SJSA1 (cell line): Measurements from ENCODE around the gene HBD. TPM values are rescaled to one million over a fixed set of nuclear protein-coding genes. Genes with fewer than 3 reads are reported as not detected.
A peak's percentile ranks its signal among the peaks of the same experiment; 100 is the strongest.
"Not testable (repeated sequence)": the region's sequence is repeated elsewhere in the genome, so short reads cannot be mapped to it uniquely, and the experiment has no call there.

Experiments used
- DNase-seq, 2 experiments: peaks; one replicate each; pipeline ENCODE4 v3.0.0-alpha.2; 2015 to 2020; ENCODE audit warnings: low spot score in 2 of 2, low read depth in 1 of 2
- H3K27ac ChIP-seq: fragments of 250-450 bp; sonication (Bioruptor Pico); 2 replicates; pipeline ENCODE4 v1.5.1; 2020; ENCODE audit warnings: mild to moderate bottlenecking, moderate library complexity
- H3K27me3 ChIP-seq: fragments of 250-450 bp; sonication (Bioruptor Pico); replicated peaks from 2 replicates; pipeline ENCODE4 v1.5.1; 2020; ENCODE audit warnings: mild to moderate bottlenecking, moderate library complexity
- H3K36me3 ChIP-seq: fragments of 250-450 bp; sonication (Bioruptor Pico); 2 replicates; pipeline ENCODE4 v1.5.1; 2020; ENCODE audit warnings: mild to moderate bottlenecking
- H3K4me1 ChIP-seq: fragments of 250-450 bp; sonication (Bioruptor Pico); replicated peaks from 2 replicates; pipeline ENCODE4 v1.6.1; 2021; ENCODE audit warnings: mild to moderate bottlenecking
- H3K4me3 ChIP-seq: fragments of 250-450 bp; sonication (Bioruptor Pico); 2 replicates; pipeline ENCODE4 v1.5.1; 2020; ENCODE audit warnings: mild to moderate bottlenecking
- H3K9me3 ChIP-seq: fragments of 250-450 bp; sonication (Bioruptor Pico); replicated peaks from 2 replicates; pipeline ENCODE4 v1.5.1; 2020; ENCODE audit warnings: mild to moderate bottlenecking
- total RNA-seq: library from RNA; depleted of rRNA; stranded (reverse); fragments of >200 nt; shearing (Covaris generic); gene quantifications from 2 replicates; pipeline ENCODE4 v1.2.3, GENCODE V29; 2014

The HBD gene
- total RNA-seq, 1 experiment from 2014 or later = not detected

DNA sequence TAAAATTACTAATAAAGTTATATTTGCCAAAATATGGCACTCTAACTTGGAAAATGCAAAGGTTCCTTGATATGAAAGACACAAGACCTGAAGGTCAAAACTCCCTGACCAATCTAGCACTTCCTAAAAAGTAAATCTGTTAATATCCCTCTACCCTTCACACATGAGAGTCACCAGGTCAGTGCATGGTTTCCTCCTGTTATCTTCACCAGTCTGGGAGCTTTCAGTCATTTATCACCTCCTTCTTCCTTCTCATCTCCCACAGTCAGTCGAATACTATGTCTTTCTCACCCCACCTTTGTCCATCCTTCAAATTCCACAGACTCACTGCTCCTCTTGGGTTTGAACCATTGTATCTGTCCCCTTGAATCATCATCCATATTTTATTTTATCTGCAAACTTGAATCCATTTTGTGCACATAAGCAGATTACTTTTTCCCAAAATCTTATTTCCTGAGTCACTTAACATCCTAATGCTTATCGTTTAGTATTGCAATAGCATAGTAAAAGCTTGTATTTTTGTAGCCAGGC lies 32.8 kb upstream of the HBD start:
- no peak overlapping the region for H3K27ac ChIP-seq
- H3K4me1 ChIP-seq = no peaks in the 10 kb centered on the region
- H3K4me3 ChIP-seq = no peak overlapping the region
- no peaks in the 10 kb centered on the region for H3K36me3 ChIP-seq
- no peaks in the 10 kb centered on the region for H3K9me3 ChIP-seq
- DNase-seq = no peak
- peaks cover 8% of the 10 kb centered on the region for H3K27me3 ChIP-seq

DNA sequence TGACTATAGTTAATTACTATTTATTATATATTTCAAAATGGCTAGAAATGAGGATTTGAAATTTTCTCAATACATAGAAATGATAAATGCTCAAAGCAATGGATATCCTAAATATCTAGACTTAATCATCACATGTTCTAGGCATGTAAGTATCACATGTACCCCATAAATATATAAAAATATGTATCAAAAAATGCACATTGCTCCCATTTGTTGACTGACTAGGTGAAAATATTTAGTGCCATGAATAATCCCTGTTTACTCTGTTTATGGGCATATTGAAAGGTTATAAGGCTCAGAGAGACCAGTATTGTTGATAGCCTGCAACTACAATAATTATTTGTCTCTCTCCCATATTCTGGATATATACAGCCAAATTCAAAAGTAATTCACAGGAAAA lies 32.3 kb upstream of the HBD start:
- Histone ChIP-seq H3K4me3 (no peak overlapping the region), H3K27ac (no peak overlapping the region), H3K9me3 (no peaks in the 10 kb centered on the region), H3K27me3 (peaks cover 8% of the 10 kb centered on the region), H3K36me3 (no peaks in the 10 kb centered on the region), H3K4me1 (no peaks in the 10 kb centered on the region)
- no peak for DNase-seq

DNA sequence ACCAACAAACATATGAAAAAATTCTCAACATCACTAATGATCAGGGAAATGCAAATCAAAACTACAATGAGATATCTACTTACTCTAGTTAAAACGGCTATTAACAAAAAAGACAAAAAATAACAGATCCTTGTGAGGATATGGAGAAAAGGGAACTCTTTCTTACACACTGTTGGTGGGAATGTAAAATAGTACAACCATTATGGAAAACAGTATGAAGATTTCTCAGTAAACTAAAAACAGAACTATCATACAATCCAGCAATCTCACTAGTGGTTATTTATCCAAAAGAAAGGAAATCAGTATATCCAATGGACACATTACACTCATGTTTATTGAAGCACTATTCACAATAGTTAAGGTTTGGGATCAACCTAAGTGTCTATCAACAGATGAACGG lies 31.5 kb upstream of the HBD start:
- no peaks in the 10 kb centered on the region for H3K9me3 ChIP-seq
- no peak overlapping the region for H3K4me3 ChIP-seq
- no peaks in the 10 kb centered on the region for H3K36me3 ChIP-seq
- no peak for DNase-seq
- no peak overlapping the region for H3K27ac ChIP-seq
- H3K27me3 ChIP-seq = peaks cover 8% of the 10 kb centered on the region
- no peaks in the 10 kb centered on the region for H3K4me1 ChIP-seq

DNA sequence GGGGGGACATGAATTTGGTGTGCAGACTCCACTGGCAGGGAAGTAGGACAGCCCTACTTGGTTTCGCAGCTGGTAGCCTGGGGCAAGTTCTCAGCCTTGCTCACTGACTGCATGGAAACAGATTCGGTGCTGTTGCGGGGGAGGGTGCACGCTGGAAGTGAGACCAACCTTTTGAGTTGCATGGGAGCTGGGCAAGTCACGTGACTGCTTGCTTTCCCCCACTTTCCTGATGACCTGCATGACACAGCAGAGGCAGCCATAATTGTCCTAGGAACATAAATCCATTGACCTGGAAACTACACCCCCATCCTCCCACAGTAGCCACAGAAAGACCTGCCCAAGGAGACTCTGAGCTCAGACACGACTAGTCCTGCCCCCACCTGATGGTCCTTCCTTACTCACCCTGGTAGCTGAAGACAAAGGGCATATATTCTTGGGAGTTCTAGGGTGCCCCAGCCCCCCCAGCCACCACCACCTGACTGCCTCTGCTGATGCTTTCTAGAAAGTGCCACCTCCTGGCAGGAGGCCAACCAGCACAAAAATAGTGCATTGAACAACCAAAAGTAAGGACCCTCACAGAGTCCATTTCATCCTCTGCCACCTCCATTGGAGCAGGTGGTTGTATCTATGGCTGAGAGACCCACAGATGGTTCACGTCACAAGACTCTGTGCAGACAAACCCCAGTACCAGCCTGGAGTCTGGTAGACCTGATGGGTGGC lies 24.4 kb upstream of the HBD start:
- no peaks in the 10 kb centered on the region for H3K9me3 ChIP-seq
- no peaks in the 10 kb centered on the region for H3K4me1 ChIP-seq
- H3K27ac ChIP-seq = no peak overlapping the region
- H3K4me3 ChIP-seq = no peak overlapping the region
- DNase-seq = peak in 1 of 2 experiments; percentile 45
- no peaks in the 10 kb centered on the region; the same call in 1 of the 2 replicates for H3K27me3 ChIP-seq
- no peaks in the 10 kb centered on the region for H3K36me3 ChIP-seq

DNA sequence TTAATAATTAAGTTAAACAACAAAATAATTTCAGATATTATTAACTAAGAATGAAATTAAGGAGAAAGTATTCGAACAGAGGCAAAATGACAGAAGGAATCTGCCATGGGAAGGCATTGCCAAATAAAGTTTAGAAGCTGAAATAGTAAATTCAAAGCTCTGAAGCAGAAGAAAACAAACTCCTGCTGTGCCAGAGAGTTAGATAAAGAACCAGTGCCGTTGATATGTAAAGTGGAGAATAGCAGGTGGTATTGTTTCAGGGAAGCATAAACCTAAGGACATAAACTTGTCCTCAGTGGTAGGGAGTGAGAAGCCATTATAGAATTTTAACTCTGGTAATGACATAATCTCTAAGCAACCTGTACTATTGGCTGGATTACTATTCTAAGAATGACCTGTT lies 23.0 kb upstream of the HBD start:
- Histone ChIP-seq H3K4me1 (no peaks in the 10 kb centered on the region), H3K4me3 (no peak overlapping the region), H3K27me3 (peaks cover 2% of the 10 kb centered on the region), H3K36me3 (no peaks in the 10 kb centered on the region), H3K9me3 (no peaks in the 10 kb centered on the region), H3K27ac (no peak overlapping the region)
- DNase-seq = no peak

DNA sequence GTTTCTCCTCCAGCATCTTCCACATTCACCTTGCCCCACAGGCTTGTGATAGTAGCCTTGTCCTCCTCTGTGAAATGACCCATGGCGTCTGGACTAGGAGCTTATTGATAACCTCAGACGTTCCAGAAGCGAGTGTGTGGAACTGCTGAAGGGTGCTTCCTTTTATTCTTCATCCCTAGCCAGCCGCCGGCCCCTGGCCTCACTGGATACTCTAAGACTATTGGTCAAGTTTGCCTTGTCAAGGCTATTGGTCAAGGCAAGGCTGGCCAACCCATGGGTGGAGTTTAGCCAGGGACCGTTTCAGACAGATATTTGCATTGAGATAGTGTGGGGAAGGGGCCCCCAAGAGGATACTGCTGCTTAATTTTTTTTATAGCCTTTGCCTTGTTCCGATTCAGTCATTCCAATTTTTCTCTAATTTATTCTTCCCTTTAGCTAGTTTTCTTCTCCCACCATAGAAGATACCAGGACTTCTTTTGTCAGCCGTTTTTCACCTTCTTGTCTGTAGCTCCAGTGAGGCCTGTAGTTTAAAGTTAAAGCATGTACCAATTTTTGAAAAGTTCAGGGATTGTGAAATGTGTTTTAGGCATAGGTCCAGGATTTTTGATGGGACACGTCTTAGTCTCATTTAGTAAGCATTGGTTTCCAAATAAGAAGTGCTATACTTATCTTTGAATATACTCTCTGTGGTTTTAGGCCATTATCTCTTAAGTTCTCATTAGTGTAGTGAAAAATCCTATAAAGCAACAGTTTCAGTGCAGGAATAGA lies 20.5 kb upstream of the HBD start, which contains the start of gene HBG2:
Gene HBG2 (minus strand): TSS at position 136 of the 768 bp plus-strand sequence. CDS start 53 bp downstream, at position 83.
- H3K4me1 ChIP-seq, H3K9me3 ChIP-seq, H3K4me3 ChIP-seq, H3K27ac ChIP-seq, H3K36me3 ChIP-seq, DNase-seq: not testable (repeated sequence)
- peaks cover 11% of the 10 kb centered on the region for H3K27me3 ChIP-seq

DNA sequence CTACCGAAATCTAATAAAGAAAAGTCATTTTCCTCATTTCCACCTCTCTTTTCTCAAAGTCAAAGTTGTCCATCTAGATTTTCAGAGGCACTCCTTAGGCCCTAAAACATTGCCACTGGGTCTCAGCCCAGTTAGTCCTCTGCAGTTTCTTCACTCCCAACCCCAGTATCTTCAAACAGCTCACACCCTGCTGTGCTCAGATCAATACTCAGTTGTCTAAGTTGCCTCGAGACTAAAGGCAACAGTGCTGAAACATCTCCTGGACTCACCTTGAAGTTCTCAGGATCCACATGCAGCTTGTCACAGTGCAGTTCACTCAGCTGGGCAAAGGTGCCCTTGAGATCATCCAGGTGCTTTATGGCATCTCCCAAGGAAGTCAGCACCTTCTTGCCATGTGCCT lies 19.7 kb upstream of the HBD start:
- H3K4me3 ChIP-seq, H3K4me1 ChIP-seq, DNase-seq, H3K36me3 ChIP-seq, H3K27ac ChIP-seq, H3K9me3 ChIP-seq: not testable (repeated sequence)
- peaks cover 11% of the 10 kb centered on the region for H3K27me3 ChIP-seq

DNA sequence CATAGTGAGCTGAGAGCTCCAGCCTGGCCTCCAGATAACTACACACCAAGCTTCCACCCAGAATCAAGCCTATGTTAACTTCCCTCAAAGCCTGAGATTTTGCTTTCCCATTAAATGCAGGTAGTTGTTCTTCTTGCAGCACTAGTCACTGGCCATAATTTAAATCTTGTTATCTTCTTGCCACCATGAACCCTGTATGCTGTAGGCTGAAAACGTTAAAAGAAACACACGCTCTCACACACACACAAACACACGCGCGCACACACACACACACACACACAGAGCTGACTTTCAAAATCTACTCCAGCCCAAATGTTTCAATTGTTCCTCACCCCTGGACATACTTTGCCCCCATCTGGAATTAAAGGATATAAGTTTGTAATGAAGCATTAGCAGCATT lies 19.2 kb upstream of the HBD start:
- not testable (repeated sequence) for H3K27ac ChIP-seq, H3K4me1 ChIP-seq, DNase-seq, H3K4me3 ChIP-seq, H3K36me3 ChIP-seq, H3K9me3 ChIP-seq
- peaks cover 11% of the 10 kb centered on the region for H3K27me3 ChIP-seq

DNA sequence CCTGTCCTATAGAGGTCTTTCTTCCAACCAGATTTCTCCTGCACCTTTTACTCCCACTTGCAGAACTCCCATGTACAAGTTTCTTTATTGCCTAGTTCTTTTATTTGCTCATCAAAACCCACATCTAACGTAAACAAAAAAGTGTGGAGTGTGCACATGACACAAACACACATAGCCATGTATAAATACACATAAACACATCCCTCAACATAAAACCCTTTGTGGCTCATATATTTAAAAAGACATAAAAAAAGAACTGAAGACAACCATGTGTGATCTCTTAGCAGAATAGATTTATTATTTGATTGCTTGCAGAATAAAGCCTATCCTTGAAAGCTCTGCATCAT lies 18.6 kb upstream of the HBD start:
- H3K27me3 ChIP-seq = peaks cover 12% of the 10 kb centered on the region
- DNase-seq = no peak

DNA sequence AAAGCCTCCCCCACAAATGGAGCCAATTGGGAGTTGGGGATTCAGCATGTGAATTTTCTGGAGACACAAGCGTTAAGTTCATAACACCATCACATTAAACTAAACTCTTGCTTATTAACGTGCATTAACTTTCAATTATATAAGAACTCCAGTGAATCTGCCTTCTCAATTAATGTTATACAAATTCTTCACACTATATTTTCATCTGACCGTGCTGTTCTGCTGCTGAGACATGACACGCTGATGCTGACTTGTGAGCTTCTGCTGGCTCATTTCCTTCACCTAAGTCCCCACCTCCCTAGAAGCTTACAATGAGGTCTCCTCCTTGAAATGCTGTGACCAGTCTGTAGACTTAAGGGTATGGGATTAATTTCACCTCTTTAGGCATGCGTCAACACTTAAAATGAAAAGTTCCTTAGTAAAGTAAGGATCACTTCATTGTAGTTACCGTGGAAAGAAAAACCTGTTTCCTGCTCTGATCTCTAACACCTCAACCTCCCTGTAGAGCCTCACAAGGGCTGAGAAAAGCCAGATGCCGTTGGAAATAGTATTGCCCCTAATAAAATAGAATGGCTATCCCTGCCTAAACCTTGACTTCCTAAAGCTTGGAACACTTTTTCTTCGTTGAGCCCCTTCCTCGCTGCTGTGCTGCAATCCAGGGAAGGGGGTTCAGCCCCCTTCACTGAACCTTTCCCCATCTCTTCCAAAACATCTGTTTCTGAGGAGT lies 18.1 kb upstream of the HBD start:
- no peak for DNase-seq
- H3K27ac ChIP-seq = no peak overlapping the region
- H3K27me3 ChIP-seq = peaks cover 18% of the 10 kb centered on the region
- no peak overlapping the region for H3K4me3 ChIP-seq
- H3K36me3 ChIP-seq = no peaks in the 10 kb centered on the region
- no peaks in the 10 kb centered on the region for H3K9me3 ChIP-seq
- H3K4me1 ChIP-seq = no peaks in the 10 kb centered on the region

More for the DNA sequence above, 18.6 kb upstream of the HBD start:
- Histone ChIP-seq H3K36me3 (no peaks in the 10 kb centered on the region), H3K4me1 (no peaks in the 10 kb centered on the region), H3K9me3 (no peaks in the 10 kb centered on the region), H3K4me3 (no peak overlapping the region), H3K27ac (no peak overlapping the region)

DNA sequence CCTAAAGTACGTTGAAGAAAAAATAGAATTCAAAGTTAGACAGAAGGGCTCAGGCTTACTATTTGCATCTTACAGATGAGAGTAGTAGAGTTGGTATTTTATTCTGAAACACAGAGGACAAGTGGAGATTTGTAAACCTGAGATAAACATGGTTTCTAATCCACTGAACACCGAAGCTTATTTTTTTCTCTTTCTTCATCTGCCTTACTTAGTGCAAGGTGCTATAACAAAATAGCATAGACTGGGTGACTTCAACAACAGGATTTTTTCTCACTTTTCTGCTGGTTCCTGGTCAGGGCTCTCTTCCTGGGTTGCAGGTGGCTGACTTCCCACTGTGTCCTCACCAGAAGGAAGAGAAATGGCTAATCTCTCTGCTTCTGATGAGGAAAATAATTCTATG lies 17.5 kb upstream of the HBD start:
- no peak overlapping the region for H3K27ac ChIP-seq
- H3K36me3 ChIP-seq = no peaks in the 10 kb centered on the region
- no peak overlapping the region for H3K4me3 ChIP-seq
- DNase-seq = no peak
- H3K9me3 ChIP-seq = no peaks in the 10 kb centered on the region
- H3K27me3 ChIP-seq = peaks cover 20% of the 10 kb centered on the region
- no peaks in the 10 kb centered on the region for H3K4me1 ChIP-seq

DNA sequence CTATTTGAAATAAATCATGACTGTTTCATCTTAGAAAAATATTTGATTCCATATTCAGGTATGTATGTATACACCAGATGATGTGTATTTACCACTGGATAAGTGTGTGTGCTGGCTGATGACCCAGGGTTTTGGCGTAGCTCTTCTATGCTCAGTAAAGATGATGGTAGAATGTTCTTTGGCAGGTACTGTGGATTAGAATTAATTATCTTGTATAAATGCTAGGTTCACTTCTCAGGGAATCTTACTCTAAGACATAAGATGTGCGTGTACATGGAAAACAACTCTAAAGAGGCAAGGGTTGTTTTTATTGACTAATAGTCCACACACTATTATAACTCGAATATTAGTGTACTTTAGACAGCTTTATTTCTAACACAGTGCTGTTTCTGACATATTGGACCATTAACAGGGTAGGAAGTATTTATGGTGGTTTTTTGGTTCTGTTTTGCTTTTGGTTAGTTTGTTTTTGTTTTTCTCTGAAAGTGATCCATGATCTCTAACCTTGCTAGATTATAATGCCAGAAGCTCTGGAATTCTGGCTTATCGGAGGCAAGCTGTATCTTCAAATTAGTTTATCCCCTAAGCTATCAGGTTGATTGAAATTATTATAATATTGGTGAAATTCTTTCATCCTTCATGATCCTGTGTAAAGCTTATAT lies 16.4 kb upstream of the HBD start:
- Histone ChIP-seq H3K36me3 (no peaks in the 10 kb centered on the region), H3K27me3 (peaks cover 24% of the 10 kb centered on the region), H3K4me1 (no peaks in the 10 kb centered on the region), H3K9me3 (no peaks in the 10 kb centered on the region), H3K4me3 (no peak overlapping the region), H3K27ac (no peak overlapping the region)
- DNase-seq = no peak

DNA sequence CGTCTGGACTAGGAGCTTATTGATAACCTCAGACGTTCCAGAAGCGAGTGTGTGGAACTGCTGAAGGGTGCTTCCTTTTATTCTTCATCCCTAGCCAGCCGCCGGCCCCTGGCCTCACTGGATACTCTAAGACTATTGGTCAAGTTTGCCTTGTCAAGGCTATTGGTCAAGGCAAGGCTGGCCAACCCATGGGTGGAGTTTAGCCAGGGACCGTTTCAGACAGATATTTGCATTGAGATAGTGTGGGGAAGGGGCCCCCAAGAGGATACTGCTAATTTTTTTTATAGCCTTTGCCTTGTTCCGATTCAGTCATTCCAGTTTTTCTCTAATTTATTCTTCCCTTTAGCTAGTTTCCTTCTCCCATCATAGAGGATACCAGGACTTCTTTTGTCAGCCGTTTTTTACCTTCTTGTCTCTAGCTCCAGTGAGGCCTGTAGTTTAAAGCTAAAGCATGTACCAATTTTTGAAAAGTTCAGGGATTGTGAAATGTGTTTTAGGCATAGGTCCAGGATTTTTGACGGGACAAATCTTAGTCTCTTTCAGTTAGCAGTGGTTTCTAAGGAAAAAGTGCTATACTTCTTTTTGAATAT lies 15.6 kb upstream of the HBD start, which contains the start of gene HBG1:
Gene HBG1 (minus strand): TSS at position 51 of the 590 bp plus-strand sequence. CDS start 53 bp downstream, outside the sequence.
- not testable (repeated sequence) for H3K9me3 ChIP-seq, H3K36me3 ChIP-seq, H3K4me1 ChIP-seq, H3K4me3 ChIP-seq, H3K27ac ChIP-seq, DNase-seq
- H3K27me3 ChIP-seq = peaks cover 27% of the 10 kb centered on the region
